ENCODE data around the gene AGRP.

AGRP gene

DNA sequence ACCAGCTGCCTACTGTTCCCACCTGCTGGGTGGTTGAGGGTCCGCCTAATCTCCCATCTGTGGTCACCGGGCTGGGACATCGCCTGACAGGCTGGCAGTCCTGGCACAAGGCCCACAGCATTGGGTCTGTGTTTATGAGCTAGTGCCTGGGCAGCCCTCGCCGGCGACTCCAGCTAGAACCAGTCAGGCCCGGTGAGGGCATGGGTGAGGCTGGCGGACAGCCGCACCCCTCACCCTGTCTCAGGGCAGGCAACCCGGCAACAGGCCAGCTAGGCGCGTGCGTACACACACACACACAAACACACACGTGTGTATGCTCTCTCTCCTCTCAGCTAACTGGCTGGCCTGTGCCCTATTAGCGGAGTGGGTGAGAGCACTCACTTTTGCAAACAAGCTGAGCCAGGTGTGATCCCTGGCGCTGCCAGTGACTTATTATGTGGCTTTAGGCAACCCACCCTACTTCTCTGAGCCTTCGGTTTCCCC, 42.0 kb downstream of the AGRP start:
- FAIRE-seq = no peak
- TF ChIP-seq POLR2AphosphoS5 (IDR thresholded peaks at IDR 0.05; ENCODE audit: low read depth, low read length) (no peak), POLR2A (IDR thresholded peaks at IDR 0.05; ENCODE audit: low read depth, low read length) (no peak), TAF1 (IDR thresholded peaks at IDR 0.05; ENCODE audit: borderline replicate concordance, low read depth, low read length) (no peak)
- no peak for DNase-seq (ENCODE audit: insufficient read length)

DNA sequence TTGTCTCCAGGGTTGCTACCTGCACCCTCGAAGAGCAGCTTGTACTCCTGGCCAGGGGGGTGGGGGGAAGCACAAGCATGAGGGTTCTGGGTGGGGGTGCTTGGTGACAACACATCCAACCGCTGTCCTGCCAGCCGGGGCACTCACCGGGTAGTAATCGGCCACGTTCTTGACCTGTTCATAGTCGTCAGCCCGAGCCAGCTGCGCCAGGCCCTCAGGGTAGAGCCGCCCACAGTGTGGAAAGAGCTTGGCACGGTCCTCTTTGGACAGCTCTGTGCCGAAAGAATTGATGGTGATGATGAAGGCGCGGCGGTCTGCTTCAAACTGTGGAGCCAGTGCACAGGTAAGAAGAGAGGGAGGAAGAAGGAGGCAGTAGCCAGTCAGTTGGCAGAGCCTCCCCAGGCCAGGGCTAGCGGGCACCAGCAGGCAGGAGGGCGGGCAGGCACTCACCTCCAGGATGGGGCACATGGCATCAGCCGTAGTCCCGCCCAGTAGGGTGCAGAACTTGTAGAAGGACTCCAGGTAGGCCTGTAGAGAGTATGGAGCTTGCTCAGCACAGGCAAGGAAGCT, 44.4 kb downstream of the AGRP start:
- FAIRE-seq = no peak
- TF ChIP-seq TAF1 (IDR thresholded peaks at IDR 0.05; ENCODE audit: borderline replicate concordance, low read depth, low read length) = no peak
- DNase-seq (ENCODE audit: insufficient read length) = no peak

DNA sequence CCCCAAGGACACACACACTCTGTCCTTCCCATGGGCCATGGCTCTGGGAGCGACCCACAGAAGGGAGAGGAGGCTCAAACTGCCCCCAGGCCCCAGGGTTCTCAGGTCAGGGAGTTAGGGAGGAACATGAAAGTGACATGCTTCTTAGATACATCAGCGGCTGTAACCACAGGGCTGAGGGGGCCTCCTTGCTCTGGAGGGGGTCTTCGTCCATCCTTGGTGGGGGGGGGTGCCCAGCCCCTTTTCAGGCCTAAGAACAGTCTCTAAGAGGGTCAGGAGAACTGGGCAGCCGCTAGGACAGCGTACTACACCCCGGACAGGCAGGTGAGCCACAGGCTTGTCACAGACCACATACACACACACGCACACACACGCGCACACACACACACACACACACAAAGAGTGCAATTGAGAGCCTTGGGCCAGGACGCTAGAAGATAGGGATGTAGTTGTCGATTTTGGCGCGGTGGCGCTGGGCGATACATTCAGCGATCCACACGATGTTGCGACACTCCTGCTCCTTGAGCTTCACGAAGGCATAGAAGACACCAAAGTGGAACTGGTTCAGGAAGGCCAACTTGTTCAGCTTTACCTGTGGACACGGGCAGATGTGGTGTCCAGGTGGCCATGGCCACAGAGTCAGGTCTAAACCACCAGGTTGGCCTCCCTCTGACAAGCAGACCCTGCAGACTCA, 45.1 kb downstream of the AGRP start:
- DNase-seq (ENCODE audit: insufficient read length) (no peak), FAIRE-seq (no peak)
- no peak for TF ChIP-seq POLR2AphosphoS5 (IDR thresholded peaks at IDR 0.05; ENCODE audit: low read depth, low read length)
- no peak for TF ChIP-seq POLR2A (IDR thresholded peaks at IDR 0.05; ENCODE audit: low read depth, low read length)
- TF ChIP-seq TAF1 (IDR thresholded peaks at IDR 0.05; ENCODE audit: borderline replicate concordance, low read depth, low read length) = no peak

DNA sequence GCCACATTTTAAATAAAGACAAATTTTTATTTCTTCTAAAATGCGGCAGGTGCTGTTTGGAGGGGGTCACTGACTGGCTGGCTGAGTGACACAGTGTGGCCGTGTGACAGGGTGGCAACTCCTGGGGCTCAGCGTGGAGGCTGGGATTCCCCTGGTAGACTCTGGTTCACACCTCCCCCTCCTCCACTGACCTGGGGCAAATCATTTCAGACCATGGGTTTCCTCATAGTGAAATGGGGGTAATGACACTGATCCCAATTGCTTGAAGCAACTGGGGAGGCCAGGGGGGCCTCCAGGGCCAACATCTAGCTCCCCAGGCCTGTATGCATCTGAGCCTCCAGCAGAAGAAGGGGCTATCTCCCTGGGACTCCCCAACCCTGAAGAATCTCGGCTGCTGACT, 45.8 kb downstream of the AGRP start:
- DNase-seq (ENCODE audit: insufficient read length) (no peak), FAIRE-seq (no peak)
- no peak for TF ChIP-seq POLR2A (IDR thresholded peaks at IDR 0.05; ENCODE audit: low read depth, low read length)
- no peak for TF ChIP-seq TAF1 (IDR thresholded peaks at IDR 0.05; ENCODE audit: borderline replicate concordance, low read depth, low read length)
- TF ChIP-seq POLR2AphosphoS5 (IDR thresholded peaks at IDR 0.05; ENCODE audit: low read depth, low read length) = no peak

DNA sequence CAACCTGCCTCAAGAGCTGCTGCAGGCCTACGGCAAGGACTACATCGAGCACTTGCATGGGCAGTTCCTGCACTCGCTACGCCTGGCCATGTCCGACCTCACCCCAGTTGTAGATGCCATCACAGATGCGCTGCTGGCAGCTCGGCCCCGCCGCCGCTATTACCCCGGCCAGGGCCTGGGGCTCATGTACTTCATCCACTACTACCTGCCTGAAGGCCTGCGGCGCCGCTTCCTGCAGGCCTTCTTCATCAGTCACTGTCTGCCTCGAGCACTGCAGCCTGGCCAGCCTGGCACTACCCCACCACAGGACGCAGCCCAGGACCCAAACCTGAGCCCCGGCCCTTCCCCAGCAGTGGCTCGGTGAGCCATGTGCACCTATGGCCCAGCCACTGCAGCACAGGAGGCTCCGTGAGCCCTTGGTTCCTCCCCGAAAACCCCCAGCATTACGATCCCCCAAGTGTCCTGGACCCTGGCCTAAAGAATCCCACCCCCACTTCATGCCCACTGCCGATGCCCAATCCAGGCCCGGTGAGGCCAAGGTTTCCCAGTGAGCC, 46.6 kb downstream of the AGRP start:
- no peak for DNase-seq (ENCODE audit: insufficient read length)
- no peak for TF ChIP-seq POLR2AphosphoS5 (IDR thresholded peaks at IDR 0.05; ENCODE audit: low read depth, low read length)
- TF ChIP-seq POLR2A (IDR thresholded peaks at IDR 0.05; ENCODE audit: low read depth, low read length) = no peak
- TF ChIP-seq TAF1 (IDR thresholded peaks at IDR 0.05; ENCODE audit: borderline replicate concordance, low read depth, low read length) = no peak

DNA sequence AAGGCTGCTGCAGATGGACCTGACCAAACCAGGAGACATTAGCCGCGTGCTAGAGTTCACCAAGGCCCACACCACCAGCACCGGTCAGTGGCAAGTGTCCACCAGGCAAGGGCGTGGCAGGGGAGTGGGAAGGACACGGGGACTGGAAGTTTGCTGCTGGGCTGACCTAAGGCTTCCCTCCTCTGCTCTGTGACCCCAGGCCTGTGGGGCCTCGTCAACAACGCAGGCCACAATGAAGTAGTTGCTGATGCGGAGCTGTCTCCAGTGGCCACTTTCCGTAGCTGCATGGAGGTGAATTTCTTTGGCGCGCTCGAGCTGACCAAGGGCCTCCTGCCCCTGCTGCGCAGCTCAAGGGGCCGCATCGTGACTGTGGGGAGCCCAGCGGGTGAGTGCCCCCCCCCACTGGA, 47.6 kb downstream of the AGRP start:
- no peak for TF ChIP-seq POLR2A (IDR thresholded peaks at IDR 0.05; ENCODE audit: low read depth, low read length)
- TF ChIP-seq TAF1 (IDR thresholded peaks at IDR 0.05; ENCODE audit: borderline replicate concordance, low read depth, low read length) = no peak
- no peak for TF ChIP-seq POLR2AphosphoS5 (IDR thresholded peaks at IDR 0.05; ENCODE audit: low read depth, low read length)
- FAIRE-seq = no peak
- no peak for DNase-seq (ENCODE audit: insufficient read length)

More for the DNA sequence above, 46.6 kb downstream of the AGRP start:
- FAIRE-seq = no peak

DNA sequence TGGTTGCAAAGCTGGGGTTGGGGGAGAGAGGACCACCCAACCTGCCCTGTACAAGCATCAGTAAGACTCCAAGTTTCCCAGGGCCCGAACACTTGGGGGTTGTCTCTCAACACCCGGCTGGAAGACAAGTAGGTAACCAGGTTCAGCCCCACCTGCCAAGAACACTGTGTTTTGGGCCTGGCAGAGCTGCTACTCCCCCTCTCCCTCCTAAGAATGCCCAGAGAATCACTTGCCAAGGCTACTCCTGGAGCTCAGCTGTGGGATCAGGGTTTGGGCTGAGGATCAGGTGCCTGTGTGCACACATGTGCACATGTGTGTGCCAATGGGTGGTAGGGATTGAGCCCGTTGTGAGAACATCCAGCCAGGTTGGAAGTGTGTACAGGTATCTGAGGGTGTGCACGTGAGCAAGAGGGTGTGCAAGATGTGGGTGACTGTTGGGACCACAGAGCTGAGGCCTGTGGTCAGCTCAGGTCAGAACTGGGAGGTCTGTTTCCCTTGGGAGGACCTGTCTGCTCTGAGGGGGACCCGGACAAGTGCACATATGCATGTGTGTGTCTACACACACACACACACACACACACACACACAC, 50.1 kb downstream of the AGRP start:
- FAIRE-seq (no peak), DNase-seq (ENCODE audit: insufficient read length) (no peak)
- TF ChIP-seq POLR2AphosphoS5 (IDR thresholded peaks at IDR 0.05; ENCODE audit: low read depth, low read length) = no peak
- TF ChIP-seq POLR2A (IDR thresholded peaks at IDR 0.05; ENCODE audit: low read depth, low read length) = no peak
- no peak for TF ChIP-seq TAF1 (IDR thresholded peaks at IDR 0.05; ENCODE audit: borderline replicate concordance, low read depth, low read length)
